ENCODE data around the gene SNX25.
"Not testable (repeated sequence)": the region's sequence is repeated elsewhere in the genome, so short reads cannot be mapped to it uniquely, and the experiment has no call there.

SNX25 gene

DNA sequence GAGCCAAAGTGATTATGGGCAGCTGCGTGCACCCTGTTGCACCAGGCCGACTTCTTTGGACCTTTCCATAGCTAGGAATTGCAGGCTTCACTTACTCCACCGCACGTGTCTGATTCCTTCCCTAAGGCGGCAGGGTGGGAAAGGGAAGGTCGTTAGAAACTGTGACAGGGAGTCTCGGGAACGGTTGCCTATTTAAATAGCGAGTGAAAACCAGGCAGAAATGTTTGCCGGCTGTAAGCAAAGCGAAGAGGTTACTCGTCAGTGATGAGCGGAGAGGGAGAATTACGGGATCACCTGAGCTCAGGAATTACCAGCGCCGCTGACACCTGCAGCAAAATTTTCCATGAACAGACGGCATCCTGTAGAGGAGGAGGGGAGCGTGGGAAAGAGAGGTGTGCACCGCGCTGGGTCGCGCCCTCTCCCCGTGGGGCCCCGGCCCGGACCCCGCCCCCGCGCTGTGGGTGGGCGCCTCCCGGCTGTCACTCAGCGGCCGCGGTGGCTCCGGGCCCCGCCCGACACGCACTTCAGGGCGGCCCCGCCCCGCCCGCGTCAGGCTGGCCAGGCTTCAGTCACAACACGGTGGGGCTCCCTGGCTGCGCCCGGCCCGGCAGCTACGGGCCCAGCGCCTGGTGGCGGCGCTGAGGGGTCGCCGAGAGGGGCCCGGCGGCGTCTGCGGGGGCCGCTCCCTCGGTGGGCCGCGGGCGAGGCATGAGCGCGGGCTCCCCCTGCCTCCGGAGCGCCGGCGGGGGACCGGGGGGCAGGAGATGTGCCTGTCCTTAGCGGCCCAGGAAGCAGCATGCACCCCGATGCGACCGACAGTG is at the start of gene SNX25:
TSS of gene SNX25 (plus strand) at position 568 of the 821 bp plus-strand sequence. CDS start at position 797, 229 bp downstream.
- in situ Hi-C loops (cut with MboI; ENCODE audit: low sequenced_read_pairs) = no loop called here

DNA sequence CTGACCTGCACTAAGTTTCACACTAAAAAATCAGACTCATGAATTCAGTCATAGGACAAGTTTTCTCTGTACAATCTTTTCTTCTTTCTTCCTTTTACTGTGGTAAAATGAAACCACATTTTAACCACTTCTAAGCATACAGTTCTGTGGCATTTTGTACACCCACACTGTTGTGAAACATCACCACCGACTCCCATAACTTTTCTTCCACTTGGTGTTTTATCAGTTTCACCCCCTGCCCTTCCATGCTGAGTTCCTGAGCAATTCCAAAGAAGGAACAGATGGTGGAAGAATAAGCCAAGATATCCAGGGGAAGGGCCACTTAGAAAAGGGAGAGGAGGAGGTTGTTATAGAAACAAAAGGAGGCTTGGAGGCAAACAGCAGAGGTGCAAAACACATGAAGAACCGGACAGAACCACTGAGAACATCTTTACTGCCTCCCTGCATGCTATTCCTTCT is 43.8 kb upstream of the SNX25 start:
- in situ Hi-C loops (cut with MboI; ENCODE audit: low sequenced_read_pairs) = no loop called here

DNA sequence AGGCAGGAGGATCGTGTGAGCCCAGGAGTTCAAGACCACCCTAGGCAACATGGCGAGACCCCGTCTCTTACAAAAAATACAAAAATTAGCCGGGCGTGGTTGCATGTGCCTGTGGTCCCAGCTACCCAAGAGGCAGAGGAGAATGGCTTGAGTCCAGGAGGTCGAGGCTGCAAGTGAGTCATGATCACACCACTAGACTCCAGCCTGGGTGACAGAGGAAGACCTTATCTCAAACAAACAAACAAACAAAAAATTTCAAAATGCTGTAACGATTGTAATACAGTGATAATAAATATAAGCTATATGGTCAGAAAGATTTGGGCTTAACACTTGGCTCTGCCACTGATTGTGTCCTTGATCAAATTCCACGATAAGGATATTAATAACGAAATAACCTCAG is 42.2 kb upstream of the SNX25 start:
- in situ Hi-C loops (cut with MboI; ENCODE audit: low sequenced_read_pairs) = no loop called here

DNA sequence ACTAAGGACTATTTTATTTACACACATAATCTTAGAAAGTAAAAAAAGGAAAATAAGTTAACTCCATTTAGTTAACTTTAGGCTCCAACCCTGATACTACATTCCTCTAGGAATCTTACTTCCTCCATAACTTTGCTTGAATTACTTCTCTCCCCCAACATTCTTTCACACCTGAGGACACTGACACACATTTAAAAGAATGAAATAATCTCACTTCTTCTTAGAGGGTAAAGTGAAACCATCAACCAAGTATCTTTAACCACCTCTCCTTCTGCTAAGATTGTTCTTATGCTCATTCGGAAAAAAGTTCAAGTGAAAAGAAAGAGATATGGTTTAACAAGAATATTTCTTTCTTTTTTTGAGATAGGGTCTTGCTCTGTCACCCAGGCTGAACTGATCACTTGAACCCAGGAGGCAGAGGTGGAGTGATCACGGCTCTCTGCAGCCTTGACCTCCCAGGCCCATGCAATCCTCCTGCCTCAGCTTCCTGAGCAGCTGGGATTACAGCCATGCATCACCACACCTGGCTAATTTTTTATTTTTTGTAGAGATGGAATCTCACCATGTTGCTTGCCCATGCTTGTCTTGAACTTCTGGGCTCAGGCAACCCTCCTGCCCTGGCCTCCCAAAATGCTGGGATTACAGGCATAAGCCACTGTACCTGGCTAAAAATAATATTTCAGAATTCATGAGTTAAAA is 37.9 kb upstream of the SNX25 start:
- in situ Hi-C loops (cut with MboI; ENCODE audit: low sequenced_read_pairs) = no loop called here

DNA sequence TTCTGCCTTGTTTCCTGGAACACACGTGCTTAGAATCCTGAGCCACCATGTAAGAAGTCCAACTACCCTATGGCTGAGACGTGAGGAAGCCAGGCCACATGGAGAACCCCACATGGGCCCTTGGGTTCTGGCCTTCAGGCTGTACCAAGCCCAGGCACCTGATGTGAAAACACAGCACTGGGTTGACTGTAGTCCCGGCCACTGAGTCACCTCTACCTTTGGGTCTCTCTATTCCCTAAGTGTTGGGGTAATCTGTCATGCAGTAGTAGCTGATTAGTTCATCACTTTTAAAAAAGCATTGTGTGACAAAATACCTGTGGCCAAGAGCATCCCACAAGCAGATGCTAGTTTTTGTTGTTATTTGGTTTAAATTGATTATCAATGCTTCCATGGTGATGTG is 29.9 kb upstream of the SNX25 start:
- in situ Hi-C loops (cut with MboI; ENCODE audit: low sequenced_read_pairs) = no loop called here

DNA sequence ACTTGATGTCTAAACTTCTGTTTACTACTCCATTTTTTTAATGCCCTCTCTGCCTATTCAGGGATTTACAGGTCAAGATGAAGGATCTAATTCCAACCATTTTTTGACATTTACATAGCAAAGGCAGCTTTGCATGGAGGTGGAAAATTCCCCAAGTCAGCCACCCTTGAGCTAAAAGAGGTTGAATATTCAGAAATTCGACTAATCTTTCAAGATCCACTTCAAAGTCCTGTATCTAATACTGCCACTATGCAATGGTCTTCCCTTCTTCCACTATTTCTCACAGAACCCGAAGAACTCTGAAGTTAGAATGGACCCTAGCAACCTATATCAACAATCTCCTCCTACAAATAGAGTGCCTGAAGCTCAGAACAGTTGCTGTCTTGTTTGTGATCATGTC is 27.2 kb upstream of the SNX25 start:
- in situ Hi-C loops (cut with MboI; ENCODE audit: low sequenced_read_pairs) = no loop called here

DNA sequence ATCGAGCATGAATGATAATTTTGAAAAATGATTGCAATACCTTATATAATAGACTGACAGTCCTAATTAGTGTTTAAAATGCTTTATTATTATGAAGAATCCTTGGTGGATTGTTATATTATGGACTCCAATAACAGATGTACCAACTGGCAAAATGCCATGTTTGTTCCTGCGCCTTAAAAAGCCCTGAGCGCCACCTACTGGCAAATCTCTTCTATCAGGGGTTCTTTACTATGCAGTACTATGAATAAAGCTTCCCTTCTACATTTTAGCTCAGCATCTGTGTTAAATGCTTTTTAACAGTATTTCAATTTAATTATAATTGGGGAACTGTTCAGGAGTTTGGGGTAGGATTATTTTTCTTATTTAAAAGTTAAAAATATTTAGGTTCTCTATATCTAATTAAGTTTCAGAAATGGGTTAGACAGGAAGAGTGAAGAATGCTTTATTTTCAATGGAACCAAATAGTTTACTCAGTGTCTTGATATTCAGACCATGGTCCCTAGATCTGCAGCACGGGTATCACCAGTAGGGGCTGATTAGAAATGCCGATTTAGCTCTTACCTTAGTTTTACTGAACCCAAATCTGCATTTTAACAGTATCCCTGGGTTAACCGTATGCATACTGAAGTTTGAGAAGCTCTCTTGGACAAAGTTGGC is 25.6 kb upstream of the SNX25 start:
- in situ Hi-C loops (cut with MboI; ENCODE audit: low sequenced_read_pairs) = no loop called here

DNA sequence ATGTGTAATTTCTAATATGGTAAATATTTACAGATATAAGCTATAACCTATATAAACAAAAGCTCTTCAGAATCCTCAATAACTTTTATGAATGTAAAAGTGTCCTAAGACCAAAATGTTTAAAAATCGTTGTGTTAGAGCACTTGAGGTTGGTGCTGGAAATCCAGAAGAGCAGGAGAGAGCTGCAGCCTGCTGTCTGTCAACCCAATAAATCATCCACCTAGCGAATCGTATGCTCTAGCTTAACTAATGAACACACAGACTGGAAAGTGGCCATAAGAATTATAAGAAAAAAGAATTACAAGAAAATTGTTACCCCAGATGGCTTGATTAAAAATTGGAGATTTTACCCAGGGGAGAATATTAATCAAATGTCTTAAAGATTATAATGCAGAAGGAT is 22.6 kb upstream of the SNX25 start:
- in situ Hi-C loops (cut with MboI; ENCODE audit: low sequenced_read_pairs) = no loop called here

DNA sequence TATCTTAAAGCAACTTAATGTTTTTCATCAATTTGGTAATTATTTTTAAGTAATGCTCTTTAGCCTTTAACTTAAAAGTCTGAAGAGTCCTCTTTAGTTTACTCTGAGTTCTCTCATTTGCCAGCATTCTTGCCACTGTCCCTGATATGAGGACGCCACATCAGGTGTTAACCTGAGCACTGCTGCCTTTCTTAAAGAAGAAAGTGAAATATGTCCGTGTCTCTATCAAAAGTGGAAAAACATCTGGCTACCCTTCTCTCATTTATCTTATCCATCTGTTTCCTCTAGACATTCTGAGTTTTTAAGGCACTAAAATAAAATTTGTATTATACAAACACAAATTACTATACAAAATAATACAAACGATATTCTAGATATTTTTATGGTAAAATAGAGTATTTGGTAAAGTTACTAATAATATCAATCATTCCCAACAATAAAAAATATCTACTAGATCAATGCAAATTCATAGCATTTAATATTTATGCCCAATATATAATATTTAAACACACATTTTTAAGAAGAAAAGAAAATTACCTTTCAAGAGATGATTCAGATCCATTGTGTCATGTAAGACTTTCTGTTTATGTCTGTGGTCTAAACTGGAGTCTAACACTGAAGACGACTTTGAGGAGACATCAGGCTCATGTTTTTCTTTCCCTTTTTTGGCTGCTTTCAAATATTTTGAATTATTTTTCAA is 19.6 kb upstream of the SNX25 start:
- in situ Hi-C loops (cut with MboI; ENCODE audit: low sequenced_read_pairs) = no loop called here

DNA sequence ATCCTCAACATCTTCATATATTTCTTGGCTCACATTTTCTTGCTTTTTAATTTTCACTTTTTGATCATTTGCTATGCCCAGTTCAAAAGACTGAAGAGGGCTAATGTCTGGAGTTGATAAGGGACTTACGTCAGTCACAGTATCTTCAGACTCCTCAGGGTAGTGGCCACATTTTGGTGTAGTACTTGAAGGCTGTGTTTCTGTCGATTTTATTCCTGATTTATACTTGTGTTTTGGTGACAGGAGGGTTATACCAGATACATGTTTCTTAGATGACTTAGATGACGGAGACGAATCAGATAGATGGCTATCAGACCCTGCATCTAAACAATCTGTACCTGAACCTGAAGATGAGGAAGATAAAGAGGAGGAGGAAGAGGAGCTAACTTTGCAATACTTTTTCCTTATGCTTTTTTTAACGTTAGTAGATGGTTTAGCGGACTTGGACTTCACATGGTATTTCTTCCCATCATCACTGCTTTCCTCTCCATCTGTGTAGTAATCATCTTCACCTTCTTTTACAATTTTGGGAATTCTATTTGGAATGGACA is 19.0 kb upstream of the SNX25 start:
- in situ Hi-C loops (cut with MboI; ENCODE audit: low sequenced_read_pairs) = no loop called here

DNA sequence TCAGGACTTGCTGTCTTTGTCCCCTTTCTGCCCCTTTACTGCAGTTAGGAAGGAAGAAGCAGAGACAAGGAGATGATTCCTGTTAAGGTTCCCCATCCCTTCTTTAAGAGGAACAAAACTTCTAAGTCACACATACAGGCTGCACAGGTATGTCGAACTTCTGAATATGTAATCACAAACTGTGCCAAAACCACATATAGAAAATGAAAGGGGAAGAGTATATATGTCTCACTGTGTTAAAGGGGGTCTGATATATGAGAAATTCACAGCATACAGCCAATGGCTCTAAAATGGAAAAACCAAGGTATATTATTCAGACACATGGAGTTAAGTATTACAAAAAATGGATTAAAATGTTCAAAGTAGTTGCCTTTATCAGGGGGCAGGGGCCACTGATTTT is 17.3 kb upstream of the SNX25 start:
- in situ Hi-C loops (cut with MboI; ENCODE audit: low sequenced_read_pairs) = no loop called here

DNA sequence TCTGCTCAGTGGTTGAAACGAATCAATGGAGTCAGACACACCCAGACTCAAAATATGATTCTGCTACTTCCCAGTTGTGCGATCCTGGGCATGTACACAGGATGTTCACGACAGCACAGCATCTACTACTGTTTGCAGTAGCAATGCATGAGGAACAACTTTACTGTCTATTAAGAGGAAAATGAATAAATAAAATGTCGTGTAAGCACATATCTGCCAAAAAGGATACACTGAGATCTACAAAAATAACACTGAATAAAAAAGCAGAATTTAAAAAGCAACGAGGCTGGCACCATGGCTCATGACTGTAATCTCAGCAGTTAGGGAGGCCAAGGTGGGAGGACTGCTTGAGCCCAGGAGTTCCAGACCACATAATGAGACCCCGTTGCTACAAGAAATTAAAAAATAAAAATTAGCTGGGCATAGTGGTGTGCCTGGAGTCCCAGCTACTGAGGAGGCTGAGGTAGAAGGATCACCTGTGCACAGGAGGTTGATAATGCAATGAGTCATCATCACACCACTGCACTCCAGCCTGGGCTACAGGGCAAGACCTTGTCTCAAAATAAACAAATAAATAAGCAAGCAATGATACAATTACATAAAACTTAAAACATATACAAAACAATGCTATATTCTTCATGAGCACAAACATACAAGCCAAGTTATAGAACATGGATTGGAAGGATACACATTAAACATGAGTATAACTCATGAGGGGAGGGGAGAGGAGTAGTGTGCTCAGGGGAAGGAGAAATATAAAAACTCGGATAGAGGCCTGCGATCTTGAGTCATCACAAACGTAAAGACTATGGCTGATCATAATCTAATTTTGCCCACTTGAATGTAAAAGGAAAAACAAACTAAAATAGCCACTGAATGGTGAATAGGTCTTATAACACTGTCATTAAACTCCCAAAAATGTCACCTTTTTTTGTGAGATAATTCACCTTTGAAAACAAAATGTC is 14.2 kb upstream of the SNX25 start:
- in situ Hi-C loops (cut with MboI; ENCODE audit: low sequenced_read_pairs) = no loop called here

DNA sequence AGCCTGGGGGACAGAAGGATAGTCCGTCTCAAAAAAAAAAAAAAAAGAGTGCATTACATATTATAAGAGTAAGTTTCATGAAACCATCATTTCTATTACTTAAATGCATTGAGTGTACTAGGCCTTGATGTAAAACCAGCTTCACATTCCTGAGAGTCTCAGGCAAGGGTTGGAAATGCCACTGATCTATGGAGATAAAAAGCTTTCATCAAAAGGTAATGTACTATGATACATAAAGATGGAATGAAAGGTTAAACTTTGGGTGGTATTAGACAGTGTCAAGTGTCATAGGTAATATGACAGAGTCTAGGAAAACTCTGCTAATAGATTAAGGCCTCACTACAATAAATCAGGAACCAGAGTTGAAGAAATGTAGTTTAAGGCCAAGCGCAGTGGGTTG is 13.0 kb upstream of the SNX25 start:
- in situ Hi-C loops (cut with MboI; ENCODE audit: low sequenced_read_pairs) = no loop called here

DNA sequence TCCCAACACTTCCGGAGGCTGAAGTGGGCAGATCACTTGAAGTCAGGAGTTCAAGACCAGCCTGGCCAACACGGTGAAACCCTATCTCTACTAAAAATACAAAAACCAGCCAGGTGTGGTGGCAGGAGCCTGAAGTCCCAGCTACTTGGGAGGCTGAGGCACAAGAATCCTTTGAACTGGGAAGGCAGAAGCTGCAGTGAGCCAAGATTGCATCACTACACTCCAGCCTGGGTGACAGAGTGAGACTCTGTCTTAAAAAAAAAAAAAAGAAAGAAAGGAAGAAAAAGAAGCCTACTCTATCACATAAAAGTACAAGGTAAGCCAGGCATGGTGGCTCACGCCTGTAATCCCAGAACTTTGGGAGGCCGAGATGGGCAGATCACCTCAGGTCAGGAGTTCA is 11.2 kb upstream of the SNX25 start:
- in situ Hi-C loops (cut with MboI; ENCODE audit: low sequenced_read_pairs) = not testable (repeated sequence)

DNA sequence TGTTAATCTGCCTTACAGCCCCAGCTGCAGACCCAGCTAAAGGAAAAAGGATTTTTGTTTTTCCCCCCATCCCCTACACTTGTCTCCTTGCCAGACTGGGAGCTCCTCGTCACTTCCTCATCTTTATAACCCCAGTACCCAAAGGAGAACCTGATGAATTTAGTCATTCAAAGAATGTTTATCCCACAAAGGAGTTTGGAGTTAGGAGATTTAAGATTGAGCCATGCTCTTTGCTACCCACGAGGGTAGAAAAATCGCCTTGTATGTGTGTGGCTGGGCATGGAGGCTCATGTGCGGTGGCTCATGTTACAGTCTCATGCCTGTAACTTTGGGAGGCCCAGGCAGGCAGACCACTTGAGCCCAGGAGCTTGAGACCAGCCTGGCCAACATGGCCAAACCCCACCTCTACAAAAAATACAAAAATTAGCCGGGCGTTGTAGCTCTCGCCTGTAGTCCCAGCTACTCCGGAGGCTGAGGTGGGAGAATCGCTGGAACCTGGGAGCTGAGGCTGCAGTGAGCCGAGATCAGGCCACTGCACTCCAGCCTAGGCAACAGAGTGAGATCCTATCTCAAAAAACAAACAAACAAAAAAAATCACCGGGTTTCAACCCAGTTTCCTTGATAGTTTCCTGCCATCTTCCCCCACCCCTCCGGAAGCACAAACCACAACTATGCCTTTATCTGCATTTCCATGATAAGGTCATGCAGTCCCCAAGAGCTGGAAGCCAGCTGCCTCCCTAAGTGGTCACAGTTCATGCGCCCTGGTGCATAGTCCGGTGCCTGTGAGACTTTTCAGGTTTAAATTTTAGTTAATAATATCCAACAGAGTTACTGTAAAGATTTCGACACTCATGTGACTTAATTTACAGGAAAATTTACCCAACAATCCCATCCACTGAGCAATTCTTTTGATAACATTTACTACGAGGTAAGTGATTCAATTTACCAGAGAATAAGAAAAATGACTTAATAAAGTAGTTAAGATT is 7.1 kb upstream of the SNX25 start:
- in situ Hi-C loops (cut with MboI; ENCODE audit: low sequenced_read_pairs) = no loop called here

DNA sequence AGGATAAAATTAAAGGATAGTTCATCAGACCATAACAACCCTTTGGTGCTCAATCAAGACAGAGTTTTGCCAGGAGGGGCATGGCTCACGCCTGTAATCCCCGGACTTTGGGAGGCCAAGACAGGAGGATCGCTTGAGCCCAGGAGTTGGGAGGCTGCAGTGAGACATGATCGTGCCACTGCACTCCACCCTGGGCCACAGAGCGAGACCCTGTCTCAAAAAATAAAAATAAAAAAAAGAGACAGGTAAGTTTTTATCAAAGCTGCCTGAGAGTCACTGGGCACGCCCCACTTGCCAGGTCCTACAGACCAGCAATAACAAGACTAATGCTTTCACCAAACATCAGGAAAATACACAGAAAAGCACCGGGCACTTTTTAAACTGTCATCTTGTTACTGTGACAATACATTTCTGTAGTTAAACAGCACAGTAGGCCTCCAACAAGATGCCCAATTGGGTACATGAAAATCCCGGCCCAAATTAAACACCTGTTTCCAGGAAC is 6.4 kb upstream of the SNX25 start:
- in situ Hi-C loops (cut with MboI; ENCODE audit: low sequenced_read_pairs) = no loop called here

DNA sequence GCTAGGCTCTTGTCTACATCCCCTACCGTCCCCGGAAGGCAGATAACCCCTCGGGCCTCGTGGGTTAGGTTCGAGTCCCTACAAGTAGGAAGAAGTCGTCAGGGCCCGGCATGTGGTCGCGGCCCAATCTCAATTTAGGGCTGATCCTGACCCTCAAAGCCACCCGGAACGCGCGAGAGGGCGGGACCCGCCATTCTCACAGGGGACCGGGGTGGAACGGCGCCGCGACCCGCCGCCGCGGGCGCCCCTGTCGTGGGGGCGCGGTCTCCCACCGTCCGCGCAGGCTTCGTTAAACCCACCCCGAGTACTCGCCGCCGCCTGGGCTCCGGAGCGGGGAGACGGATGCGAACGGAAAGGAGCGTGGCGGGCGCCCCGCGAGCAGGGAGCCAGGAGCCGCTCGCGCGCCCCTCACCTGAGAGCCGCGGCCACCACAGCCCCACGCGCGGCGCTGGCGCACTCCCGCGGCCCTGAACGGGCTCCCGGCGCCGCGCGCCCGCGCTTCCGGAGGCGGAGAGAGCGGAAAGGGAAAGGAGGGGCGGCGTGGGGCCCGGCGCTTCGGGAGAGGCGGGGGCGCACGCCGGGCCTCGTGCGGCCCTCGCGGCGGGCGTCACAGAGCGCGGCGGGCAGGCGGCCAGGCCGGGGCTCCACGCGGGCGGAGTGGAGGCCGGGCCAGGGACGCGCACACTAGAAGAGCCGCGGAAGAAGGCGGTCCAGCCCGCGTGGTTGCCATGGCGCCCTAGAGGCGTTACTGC is 5.7 kb upstream of the SNX25 start, which contains the start of gene CFAP97:
TSS of gene CFAP97 (minus strand) at position 515 of the 752 bp plus-strand sequence. CDS start 12,804 bp downstream, outside the sequence.
- in situ Hi-C loops (cut with MboI; ENCODE audit: low sequenced_read_pairs) = no loop called here
